OCI-LY7 (cell line): Measurements from ENCODE around the gene SLC25A21.

Experiments
- EZH2phosphoT487 ChIP-seq: fragments of 200-600 bp; sonication (generic); IDR thresholded peaks from 2 replicates; pipeline ENCODE4 v1.6.1; 2018; ENCODE audit warnings: low read depth, borderline replicate concordance, mild to moderate bottlenecking, mixed run types, antibody characterized with exemption, low read length, moderate library complexity, mixed read lengths
- TF ChIP-seq, protein P1 (sequence below): fragments of 200-600 bp; sonication (generic); conservative IDR thresholded peaks from 2 replicates; pipeline ENCODE4 v1.5.1; 2014; ENCODE audit warnings: mild to moderate bottlenecking, antibody characterized with exemption, low read length, moderate library complexity, mixed read lengths

DNA sequence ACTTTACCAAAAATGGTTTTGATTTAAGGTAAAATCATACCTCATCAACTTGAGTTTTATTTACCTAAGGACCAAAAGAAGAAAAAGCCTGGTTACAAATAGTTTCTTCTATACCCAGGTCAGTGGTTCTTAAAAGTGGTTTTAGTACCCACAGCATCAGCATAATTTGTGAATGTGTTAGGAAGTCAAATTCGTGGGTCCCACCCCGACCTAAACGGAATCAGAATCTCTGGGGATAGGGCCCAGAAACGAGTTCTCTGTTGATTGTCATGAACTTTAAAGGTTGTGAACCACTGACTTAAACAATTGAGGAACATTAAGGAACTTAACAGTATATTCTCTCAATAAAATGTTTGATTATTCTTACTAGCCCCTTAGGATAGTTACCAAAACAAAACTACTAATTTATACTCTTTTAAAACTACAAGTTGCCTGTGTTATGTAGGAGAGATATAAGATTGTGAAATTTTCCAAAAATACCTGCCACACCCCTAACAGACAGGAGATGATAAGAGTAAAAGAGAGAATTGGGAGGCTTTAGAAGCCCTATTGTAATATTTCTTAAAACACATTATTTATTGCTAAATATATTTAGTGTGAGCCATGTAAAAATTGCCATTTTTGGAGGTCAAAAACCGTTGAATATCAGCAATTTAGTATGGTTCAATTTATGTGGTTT, 669 bp upstream of the SLC25A21 start:
- TF ChIP-seq, protein P1, sequence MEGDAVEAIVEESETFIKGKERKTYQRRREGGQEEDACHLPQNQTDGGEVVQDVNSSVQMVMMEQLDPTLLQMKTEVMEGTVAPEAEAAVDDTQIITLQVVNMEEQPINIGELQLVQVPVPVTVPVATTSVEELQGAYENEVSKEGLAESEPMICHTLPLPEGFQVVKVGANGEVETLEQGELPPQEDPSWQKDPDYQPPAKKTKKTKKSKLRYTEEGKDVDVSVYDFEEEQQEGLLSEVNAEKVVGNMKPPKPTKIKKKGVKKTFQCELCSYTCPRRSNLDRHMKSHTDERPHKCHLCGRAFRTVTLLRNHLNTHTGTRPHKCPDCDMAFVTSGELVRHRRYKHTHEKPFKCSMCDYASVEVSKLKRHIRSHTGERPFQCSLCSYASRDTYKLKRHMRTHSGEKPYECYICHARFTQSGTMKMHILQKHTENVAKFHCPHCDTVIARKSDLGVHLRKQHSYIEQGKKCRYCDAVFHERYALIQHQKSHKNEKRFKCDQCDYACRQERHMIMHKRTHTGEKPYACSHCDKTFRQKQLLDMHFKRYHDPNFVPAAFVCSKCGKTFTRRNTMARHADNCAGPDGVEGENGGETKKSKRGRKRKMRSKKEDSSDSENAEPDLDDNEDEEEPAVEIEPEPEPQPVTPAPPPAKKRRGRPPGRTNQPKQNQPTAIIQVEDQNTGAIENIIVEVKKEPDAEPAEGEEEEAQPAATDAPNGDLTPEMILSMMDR = no peak
- no peak for TF ChIP-seq EZH2phosphoT487
